ENCODE data around the gene C8B.

C8B gene

GRCh38 chr1:56931686-56932085, 34.1 kb downstream of the C8B start:
- DNase-seq (ENCODE audit: low spot score): no peak
- TF ChIP-seq, protein P1, sequence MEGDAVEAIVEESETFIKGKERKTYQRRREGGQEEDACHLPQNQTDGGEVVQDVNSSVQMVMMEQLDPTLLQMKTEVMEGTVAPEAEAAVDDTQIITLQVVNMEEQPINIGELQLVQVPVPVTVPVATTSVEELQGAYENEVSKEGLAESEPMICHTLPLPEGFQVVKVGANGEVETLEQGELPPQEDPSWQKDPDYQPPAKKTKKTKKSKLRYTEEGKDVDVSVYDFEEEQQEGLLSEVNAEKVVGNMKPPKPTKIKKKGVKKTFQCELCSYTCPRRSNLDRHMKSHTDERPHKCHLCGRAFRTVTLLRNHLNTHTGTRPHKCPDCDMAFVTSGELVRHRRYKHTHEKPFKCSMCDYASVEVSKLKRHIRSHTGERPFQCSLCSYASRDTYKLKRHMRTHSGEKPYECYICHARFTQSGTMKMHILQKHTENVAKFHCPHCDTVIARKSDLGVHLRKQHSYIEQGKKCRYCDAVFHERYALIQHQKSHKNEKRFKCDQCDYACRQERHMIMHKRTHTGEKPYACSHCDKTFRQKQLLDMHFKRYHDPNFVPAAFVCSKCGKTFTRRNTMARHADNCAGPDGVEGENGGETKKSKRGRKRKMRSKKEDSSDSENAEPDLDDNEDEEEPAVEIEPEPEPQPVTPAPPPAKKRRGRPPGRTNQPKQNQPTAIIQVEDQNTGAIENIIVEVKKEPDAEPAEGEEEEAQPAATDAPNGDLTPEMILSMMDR (IDR thresholded peaks at IDR 0.05; ENCODE audit: extremely low read depth, missing control alignments): no peak

GRCh38 chr1:56931211-56931610, 34.6 kb downstream of the C8B start:
- TF ChIP-seq, protein P1 (IDR thresholded peaks at IDR 0.05; ENCODE audit: extremely low read depth, missing control alignments): no peak
- DNase-seq (ENCODE audit: low spot score): no peak

DNA sequence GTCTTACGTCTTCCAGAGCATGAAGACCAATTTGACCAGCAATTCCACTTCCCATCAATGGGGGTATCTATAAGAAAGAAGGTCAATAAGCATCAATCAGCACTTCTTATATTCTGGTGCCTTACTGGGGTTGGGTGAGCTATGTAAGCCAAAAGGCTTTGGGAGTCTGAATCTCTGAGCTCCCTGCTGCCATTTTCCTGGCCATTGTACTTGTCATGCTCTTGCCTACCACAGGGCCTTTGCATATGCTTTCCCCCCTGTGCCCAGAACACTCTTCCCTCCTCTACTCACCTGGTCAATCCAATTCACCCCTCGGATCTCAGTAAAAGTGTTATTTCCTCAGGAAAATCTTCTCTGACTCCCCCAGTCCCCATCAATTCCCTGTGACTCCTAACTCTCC, 36.3 kb downstream of the C8B start:
- TF ChIP-seq, protein P1 (IDR thresholded peaks at IDR 0.05; ENCODE audit: extremely low read depth, missing control alignments): no peak
- no peak for DNase-seq (ENCODE audit: low spot score)

GRCh38 chr1:56927986-56928385, 37.8 kb downstream of the C8B start:
- TF ChIP-seq, protein P1 (IDR thresholded peaks at IDR 0.05; ENCODE audit: extremely low read depth, missing control alignments): no peak
- no peak for DNase-seq (ENCODE audit: low spot score)

- TF ChIP-seq, protein P1 (IDR thresholded peaks at IDR 0.05; ENCODE audit: extremely low read depth, missing control alignments): no peak
- DNase-seq (ENCODE audit: low spot score): no peak
Measured at GRCh38 chr1:56927171-56927570, 38.6 kb downstream of the C8B start.

- DNase-seq (ENCODE audit: low spot score): no peak
- TF ChIP-seq, protein P1 (IDR thresholded peaks at IDR 0.05; ENCODE audit: extremely low read depth, missing control alignments): no peak
Measured at GRCh38 chr1:56925193-56925592, 40.6 kb downstream of the C8B start.

GRCh38 chr1:56924116-56924515, 41.7 kb downstream of the C8B start:
- TF ChIP-seq, protein P1 (IDR thresholded peaks at IDR 0.05; ENCODE audit: extremely low read depth, missing control alignments): no peak
- DNase-seq (ENCODE audit: low spot score): no peak

Measured in GM20000 (cell line).